D341Med (cell line): ENCODE measurements around the gene PGM1.

Experiments
- DNase-seq: peaks from one replicate; pipeline ENCODE4 v3.0.0; 2012; ENCODE audit warnings: low spot score

Gene PGM1

DNA sequence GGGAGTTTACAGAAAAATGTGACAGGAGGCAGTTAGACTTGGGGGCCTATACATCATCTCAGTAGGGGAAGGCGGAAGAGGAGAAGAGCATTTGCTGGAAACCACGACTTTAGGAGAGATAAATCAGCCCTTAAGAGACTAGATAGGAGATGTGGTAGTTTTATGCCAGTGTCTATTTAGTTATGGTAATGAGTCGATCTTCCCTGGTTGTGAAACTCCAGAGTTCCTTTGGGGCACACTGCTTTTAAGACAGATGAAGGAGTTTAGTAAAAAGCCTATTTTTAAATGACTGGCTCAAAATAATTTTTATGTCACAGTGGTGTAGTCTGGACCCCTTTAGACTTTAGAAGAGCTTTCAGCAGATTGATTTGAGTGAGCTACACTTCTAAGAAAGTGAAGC is 7.8 kb downstream of the PGM1 start:
- no peak for DNase-seq

GRCh38 chr1:63601463-63601862 is 8.3 kb downstream of the PGM1 start:
- no peak for DNase-seq

GRCh38 chr1:63601912-63602311 is 8.7 kb downstream of the PGM1 start:
- DNase-seq = no peak

DNA sequence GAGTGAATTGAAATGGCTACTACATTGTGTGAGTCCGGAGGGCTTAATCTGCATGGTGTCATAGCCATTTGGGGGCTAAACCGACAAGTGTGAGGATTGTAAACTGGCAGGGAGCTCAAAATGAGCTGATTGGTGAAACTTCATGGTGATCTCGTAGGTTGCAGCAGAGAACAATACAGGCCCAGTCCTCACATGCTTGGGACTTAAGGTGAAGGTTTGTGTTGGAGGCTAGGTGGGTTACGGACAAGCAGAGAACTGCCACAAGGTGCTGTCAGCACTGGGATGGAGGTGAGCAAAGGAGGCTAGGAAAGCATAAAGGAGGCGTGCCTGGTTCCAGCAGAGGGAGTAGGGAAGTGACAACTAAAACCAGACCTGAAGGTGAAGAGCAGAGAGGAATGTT is 9.4 kb downstream of the PGM1 start:
- no peak for DNase-seq

DNA sequence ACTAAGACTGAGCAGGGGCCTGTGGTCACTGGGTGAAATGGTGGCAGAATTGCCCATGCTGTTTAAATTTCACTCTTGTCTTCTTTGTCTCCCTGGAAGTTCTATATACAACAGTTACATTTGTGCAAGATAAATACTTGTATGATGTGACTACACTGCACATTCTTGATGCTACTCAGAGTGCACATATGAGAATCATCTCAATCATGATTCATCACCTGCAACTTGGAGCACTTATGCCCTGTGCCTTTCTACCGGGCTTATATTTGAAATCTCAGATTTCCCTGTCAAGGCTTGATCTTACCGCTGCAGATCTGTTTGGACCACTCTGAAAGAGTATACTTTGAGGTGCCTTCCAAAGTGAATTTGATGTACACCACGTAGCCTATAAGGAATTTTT is 10.6 kb downstream of the PGM1 start:
- no peak for DNase-seq

- DNase-seq = no peak
These were observed 14.1 kb downstream of the PGM1 start for GRCh38 chr1:63607322-63607721.

DNA sequence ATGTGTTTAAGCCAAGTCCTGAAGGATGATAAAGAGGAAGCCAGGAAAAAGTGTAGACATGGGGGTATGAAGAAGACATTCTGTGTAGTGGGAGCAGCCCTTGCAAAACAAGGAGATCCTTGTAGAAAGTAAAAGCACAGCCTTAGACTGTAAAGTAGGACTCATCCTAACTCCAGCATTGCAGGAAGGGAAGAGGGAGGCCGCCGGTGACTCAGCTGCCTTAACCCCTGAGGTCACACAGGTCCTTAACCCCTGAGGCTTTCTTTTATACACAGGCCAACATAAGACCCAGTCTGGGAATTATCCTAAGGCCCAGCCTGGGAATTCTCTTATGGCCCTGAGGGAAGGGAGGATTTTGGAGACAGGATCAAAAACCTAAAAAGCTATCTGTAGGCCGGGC is 18.0 kb downstream of the PGM1 start:
- no peak for DNase-seq

GRCh38 chr1:63612564-63612963 is 19.4 kb downstream of the PGM1 start:
- DNase-seq = no peak

DNA sequence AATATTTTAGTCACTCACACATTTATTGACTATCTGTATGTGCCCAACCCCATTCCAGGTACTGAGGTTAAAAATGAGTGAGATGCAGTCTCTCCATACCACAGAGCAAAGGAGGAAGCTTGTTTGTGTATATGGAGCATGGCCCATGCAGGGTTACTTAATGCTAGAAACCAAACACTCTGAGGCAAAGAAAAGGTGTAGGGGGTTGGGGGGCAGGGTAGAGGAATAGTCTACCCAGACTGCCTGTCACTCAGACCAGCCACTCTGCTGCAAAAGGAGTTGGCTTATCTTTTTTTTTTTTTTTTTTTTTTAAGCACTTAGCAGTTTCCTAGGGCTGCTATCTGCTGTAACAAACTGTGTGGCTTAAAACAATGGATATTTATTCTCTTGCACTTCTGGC is 19.8 kb downstream of the PGM1 start:
- DNase-seq = no peak

DNA sequence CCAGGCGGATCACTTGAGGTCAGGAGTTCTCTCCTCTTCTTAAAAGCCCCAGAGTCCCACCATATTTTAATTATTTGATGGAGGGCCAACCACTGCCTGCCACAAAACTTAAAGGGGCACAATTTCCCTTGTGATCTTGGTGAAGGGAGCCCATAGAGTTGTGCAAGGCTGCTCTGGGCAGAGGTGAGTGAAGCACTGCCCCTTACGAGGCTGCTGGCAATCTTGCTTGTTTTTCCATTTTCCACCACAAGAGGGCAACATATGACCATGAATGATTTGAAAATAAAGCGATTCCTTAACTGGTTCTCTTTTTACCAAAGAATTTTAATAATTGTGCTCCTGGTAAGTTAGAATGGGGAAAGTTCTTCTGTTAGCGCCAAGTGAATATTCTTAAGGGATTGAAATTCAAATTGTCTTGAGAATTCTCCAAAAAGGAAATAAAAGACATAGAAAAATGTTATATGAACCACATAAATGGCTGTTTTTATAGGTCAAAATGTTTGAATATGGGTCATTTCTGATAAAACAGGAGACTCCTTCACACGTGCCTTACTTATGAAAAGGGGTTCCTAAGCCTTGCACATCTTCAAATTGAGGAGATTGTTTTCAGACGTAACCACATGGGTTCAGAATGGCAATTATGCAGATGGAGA is 22.7 kb downstream of the PGM1 start:
- DNase-seq = peak; percentile 69

DNA sequence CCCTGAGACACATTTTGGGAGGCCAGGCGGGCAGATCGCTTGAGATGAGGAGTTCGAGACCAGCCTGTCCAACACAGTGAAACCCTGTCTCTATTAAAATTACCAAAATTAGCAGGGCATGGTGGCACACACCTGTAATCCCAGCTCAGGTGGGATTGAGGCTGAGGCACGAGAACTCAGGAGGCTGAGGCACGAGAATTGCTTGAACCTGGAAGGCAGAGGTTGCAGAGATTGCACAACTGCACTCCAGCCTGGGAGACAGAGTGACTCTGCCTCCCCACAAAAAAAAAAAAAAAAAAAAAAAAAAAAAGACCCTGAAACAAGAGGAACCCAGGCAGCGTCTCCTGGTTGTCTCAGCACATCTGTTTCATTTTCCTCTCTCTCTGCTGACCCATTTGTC is 24.2 kb downstream of the PGM1 start:
- DNase-seq = no peak

DNA sequence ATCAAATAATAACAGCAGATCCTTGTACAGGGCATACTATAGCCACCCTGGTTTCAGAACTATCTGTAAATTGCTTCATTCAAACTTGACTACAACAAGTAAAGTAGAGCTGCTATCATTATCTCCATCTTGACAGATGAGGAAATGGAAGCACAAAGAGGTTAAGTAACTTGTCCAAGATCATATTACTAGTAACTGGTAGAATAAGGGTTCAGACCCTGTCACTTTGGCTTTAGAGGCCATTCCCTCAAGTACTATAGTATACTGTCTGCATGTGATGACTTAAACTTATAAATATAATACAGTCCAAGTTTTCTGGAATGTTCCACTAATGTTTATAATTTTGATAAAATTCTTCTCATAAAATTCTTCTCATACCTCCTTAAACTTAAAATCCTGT is 24.8 kb downstream of the PGM1 start:
- no peak for DNase-seq

DNA sequence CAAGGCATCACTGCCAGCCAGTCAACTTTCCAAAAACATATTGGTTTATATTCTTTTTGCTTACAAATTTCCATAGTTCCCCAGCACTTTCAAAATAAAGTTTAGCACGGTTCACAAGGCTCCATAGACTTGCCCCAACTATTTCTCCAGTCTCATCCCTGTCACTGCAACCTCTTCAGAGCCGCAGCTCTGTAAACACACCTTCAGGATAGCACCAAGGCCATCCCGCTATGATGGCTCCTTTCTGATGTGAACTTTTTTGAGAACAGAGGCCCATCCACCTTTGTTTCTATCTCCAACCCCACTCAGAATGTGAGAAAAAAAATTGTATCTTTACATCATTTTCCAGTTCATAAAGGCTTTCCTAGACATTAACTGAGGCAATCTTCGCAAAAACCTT is 26.3 kb downstream of the PGM1 start:
- DNase-seq = no peak

GRCh38 chr1:63620671-63621070 is 27.5 kb downstream of the PGM1 start:
- DNase-seq = no peak

DNA sequence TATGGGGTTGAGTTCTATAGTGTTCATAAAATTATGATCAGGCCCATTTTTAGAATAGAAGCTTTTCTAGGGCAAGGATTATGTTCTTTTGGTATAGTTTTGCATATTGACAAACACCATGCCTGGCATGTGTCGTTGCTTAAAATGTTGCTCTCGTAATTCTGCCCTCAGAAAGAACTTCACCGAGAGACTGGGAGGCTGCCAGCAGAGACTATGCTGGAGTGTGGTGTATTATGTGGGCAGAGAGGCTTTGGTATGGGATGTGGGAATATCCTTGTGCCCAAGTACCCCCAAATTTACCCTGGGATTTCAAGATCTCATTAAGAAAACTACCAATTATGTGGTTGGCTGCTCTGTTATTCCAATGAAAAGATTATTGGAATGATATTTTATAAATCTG is 27.9 kb downstream of the PGM1 start:
- DNase-seq = no peak

- no peak for DNase-seq
These were observed 28.5 kb downstream of the PGM1 start for GRCh38 chr1:63621698-63622097.

GRCh38 chr1:63622849-63623566 is 29.8 kb downstream of the PGM1 start:
- DNase-seq = no peak

DNA sequence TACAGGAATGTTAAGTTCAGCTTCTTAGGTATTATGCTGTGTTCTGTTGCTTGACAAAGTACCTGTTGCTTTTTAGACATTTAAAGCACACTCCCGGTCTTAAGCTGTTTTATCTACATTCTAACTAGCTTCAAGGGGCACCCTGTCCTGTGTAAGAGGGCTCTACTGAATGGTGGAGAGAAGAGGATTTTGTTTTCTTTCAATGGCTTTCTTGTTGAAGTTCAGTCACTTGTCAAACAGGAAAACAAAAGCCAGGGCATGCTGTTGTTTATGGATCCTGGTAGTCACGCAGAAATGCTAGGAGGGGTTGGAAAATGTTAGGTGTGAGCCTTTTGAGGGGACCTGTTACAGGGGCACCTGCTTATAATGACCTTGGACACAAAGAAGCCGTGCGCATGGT is 30.7 kb downstream of the PGM1 start:
- no peak for DNase-seq

DNA sequence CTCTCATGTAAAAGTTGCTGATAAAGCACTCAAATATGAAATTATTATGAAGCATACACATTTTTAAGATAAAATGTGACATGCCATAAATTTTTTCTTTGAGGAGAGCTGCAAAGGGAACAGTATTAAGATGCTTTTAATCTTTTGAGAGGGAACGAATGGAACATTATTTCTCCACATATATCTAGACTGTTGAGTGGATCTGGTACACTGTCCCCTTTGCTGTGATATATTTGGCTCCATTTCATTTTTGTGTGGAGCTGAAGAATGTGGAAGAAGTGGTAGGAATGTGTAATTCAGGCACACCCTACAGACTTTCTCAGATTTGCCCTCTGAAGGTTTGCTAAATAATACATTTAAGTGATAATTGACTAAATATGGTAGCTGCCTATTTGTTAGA is 31.7 kb downstream of the PGM1 start:
- no peak for DNase-seq

GRCh38 chr1:63626222-63626621 is 33.0 kb downstream of the PGM1 start:
- DNase-seq = no peak

GRCh38 chr1:63628607-63629006 is 35.4 kb downstream of the PGM1 start:
- no peak for DNase-seq

DNA sequence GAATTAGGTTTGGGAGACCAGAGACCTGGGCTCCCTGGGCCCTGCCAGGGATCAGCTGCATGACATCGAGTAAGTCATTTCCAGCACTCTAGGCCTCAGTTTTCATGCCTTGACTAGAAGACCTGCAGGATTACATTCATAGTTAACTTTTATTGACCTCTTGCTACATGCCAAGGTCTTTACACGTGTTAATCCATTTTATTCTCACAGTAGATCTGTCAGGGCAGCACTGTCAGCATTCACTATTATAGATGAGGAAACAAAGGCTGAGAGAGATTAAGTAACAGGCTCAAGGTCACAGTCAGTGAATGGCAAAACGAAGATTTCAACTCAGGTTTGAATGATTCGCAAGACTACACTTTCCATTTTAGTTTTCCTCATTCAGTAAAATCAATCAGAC is 37.0 kb downstream of the PGM1 start:
- DNase-seq = no peak

DNA sequence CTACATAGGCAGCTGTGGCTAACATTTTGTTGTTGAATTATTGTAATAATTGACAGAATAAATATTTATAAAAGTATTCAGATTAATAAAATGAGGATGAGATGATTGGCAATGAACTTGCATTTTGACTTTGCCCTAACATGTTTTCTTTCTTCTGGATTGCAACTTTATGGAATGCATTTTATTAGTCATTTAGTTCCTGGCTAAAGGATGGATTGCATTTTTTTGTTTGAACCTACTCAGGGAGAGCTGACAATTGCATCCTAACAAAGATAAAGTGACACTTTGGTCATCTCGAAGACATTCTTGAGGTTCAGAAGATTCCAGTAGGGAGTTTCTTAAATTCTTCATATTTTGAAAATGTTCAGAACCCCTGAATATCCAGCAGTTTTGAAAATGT is 37.5 kb downstream of the PGM1 start:
- no peak for DNase-seq

GRCh38 chr1:63632110-63632509 is 38.9 kb downstream of the PGM1 start:
- DNase-seq = no peak
